DOHH2 (cell line): ENCODE measurements around the gene CEBPG.

Experiments used
- EZH2phosphoT487 ChIP-seq: fragments of 200-600 bp; sonication (generic); IDR thresholded peaks from 2 replicates; pipeline ENCODE4 v1.6.1; 2017; ENCODE audit warnings: borderline replicate concordance, mild to moderate bottlenecking, antibody characterized with exemption, low read length, moderate library complexity, mixed read lengths
- TF ChIP-seq, protein P1 (sequence below): fragments of 200-600 bp; sonication (generic); IDR thresholded peaks from one replicate; pipeline ENCODE4 v1.5.1; 2014; ENCODE audit warnings: antibody characterized with exemption, mild to moderate bottlenecking, low read depth, low read length; ENCODE audit not compliant: poor library complexity, severe bottlenecking

DNA sequence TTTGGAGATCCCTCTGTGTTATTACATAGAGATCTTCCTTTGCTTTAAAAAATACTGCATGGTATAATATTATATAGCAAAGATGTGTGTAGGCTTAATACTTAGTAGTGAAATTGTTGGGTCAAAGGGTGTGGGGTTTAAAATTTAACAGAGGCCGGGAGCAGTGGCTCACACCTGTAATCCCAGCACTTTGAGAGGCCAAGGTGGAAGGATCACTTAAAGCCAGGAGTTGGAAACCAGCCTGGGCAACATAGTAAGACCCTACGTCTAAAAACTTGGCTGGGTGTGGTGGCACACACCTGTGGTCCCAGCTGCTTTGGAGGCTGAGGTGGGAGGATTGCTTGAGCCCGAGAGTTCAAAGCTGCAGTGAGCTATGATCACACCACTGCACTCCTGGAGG is 48.9 kb upstream of the CEBPG start:
- TF ChIP-seq, protein P1, sequence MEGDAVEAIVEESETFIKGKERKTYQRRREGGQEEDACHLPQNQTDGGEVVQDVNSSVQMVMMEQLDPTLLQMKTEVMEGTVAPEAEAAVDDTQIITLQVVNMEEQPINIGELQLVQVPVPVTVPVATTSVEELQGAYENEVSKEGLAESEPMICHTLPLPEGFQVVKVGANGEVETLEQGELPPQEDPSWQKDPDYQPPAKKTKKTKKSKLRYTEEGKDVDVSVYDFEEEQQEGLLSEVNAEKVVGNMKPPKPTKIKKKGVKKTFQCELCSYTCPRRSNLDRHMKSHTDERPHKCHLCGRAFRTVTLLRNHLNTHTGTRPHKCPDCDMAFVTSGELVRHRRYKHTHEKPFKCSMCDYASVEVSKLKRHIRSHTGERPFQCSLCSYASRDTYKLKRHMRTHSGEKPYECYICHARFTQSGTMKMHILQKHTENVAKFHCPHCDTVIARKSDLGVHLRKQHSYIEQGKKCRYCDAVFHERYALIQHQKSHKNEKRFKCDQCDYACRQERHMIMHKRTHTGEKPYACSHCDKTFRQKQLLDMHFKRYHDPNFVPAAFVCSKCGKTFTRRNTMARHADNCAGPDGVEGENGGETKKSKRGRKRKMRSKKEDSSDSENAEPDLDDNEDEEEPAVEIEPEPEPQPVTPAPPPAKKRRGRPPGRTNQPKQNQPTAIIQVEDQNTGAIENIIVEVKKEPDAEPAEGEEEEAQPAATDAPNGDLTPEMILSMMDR = no peak
- no peak for TF ChIP-seq EZH2phosphoT487
